HCT116 (cell line): ENCODE measurements around the gene MAPK1.

ENCODE experiments used
- CTCF ChIP-seq, 3 experiments: fragments of 200-600 bp in 1 of 3; sonication (generic) in 1 of 3; IDR thresholded peaks in 2 of 3; conservative IDR thresholded peaks in 1 of 3; 2 replicates each; pipeline ENCODE4 v1.5.1; 2012 to 2017; ENCODE audit warnings: low read depth in 2 of 3, low read length in 2 of 3, antibody characterized with exemption in 1 of 3, borderline replicate concordance in 1 of 3, control low read depth in 1 of 3, mild to moderate bottlenecking in 1 of 3, mixed read lengths in 1 of 3, mixed run types in 1 of 3, moderate library complexity in 1 of 3; ENCODE audit not compliant: insufficient read depth in 1 of 3
- EZH2 ChIP-seq: fragments of 200-600 bp; sonication (generic); IDR thresholded peaks from 2 replicates; pipeline ENCODE4 v1.6.1; 2017; ENCODE audit warnings: antibody characterized with exemption, mixed run types
- POLR2A ChIP-seq: IDR thresholded peaks from 2 replicates; pipeline ENCODE4 v1.7.0; 2011; ENCODE audit warnings: borderline replicate concordance; ENCODE audit not compliant: insufficient read depth, insufficient read length; ENCODE audit errors: extremely low read depth
- SIN3A ChIP-seq: IDR thresholded peaks from 2 replicates; pipeline ENCODE4 v1.6.1; 2012; ENCODE audit warnings: low read depth
- SP1 ChIP-seq: IDR thresholded peaks from 2 replicates; pipeline ENCODE4 v1.6.1; 2012; ENCODE audit warnings: low read depth
- ZFX ChIP-seq: fragments of 450-650 bp; IDR thresholded peaks from 2 replicates; pipeline ENCODE4 v1.6.1; 2017

DNA sequence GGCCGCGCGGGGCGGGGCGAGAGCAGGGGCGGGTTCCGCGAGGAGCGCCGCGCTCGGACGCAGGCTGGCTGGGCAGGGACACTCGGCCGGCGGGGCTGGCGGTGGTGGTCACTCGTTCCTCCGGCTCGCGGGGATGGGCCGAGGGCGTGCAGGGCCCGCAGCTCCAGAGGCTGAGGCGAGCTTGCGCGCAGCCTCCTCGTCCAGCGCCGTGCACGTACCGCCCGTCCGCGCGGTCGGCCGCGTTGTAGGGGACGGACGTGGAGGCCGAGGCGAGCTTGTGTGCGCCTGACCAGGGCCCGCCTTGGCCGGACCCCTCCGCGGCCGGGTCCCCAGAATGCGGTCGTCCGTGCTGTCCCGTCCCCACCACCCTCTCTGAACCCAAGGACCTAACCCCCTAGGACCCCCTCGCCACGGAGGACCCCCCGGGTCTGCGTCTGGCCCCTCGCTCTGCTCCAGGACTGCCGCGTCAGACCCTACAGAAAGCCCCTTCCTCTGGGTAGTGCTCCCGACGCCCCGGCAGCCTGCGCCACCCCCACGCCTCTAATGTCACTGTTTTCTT lies 131.3 kb downstream of the MAPK1 start:
- no peak for TF ChIP-seq EZH2
- TF ChIP-seq CTCF (IDR thresholded peaks at IDR 0.05 in 2 of 3, conservative IDR thresholded peaks at IDR 0.05 in 1 of 3; ENCODE audit: borderline replicate concordance in 1 of 3, insufficient read depth in 1 of 3, low read depth in 2 of 3, low read length in 2 of 3), result no peak
- TF ChIP-seq POLR2A, result no peak
- no peak for TF ChIP-seq SP1
- no peak for TF ChIP-seq ZFX
- TF ChIP-seq SIN3A, result no peak
